T-helper 1 cell treated with Interleukin-12 subunit alpha and Interleukin-12 subunit beta and Interleukin-4 antibody, amounts not matched to agents 30 ng/mL and 1 ng/mL, for 36 hours (primary cell): ENCODE measurements around the gene PARVA. TPM values are rescaled to one million over a fixed set of nuclear protein-coding genes. Genes with fewer than 3 reads are reported as not detected.
"Not testable (repeated sequence)": the region's sequence is repeated elsewhere in the genome, so short reads cannot be mapped to it uniquely, and the experiment has no call there.

Experiments
- intact Hi-C: fragments of 100-400 bp; cut with micrococcal nuclease; formaldehyde crosslinking; loops from one replicate; pipeline ENCODE4 v1.15.1; 2024
- total RNA-seq: library from RNA; stranded (reverse); gene quantifications from 2 replicates; pipeline ENCODE4 v1.2.3, GENCODE V29; 2022

The PARVA gene
- total RNA-seq, 1 donor from 2014 or later, result 0.17 TPM

- intact Hi-C loops, result no loop called here
Measured at GRCh38 chr11:12496181-12497025, 119.0 kb downstream of the PARVA start.

- intact Hi-C loops, result no loop called here
Measured at GRCh38 chr11:12497431-12497830, 120.1 kb downstream of the PARVA start.

DNA sequence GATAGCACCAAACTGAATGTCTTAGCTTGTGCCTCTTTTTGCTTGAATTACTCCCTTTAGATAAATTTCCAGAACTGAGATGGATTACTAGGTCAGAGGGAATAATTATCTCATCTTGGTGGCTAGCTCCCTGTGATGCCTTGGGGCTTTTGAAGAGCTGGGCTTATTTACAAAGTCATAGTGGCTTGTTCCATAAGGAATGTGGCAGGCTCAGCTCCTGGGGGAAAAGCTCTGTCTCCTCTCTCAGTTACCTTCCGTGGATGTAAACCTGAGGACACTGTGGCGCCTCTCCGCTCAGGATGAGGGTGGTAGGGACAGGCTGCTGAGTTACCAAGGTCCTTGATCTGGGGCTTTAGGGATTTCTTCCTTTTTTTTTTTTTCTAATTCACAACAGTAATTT is 121.7 kb downstream of the PARVA start:
- intact Hi-C loops, result no loop called here

- intact Hi-C loops, result no loop called here
Measured at GRCh38 chr11:12502046-12502445, 124.7 kb downstream of the PARVA start.

- intact Hi-C loops, result no loop called here
Measured at GRCh38 chr11:12503039-12503484, 125.7 kb downstream of the PARVA start.

DNA sequence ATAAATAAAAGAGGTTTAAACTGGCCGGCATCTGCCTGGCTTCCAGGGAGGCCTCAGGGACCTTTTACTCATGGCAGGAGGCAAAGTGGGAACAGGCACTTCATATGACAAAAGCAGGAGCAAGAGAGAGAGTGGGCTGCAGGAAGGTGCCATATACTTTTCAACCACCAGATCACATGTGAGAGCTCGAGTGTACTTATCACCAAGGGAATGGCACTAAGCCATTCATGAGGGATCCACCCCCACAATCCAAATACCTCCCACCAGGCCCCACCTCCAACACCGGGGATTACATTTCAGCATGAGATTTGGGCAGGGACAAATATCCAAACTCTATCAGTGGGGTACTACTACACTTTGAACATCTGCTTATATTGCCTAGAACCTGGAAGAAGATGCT is 126.5 kb downstream of the PARVA start:
- intact Hi-C loops, result no loop called here

DNA sequence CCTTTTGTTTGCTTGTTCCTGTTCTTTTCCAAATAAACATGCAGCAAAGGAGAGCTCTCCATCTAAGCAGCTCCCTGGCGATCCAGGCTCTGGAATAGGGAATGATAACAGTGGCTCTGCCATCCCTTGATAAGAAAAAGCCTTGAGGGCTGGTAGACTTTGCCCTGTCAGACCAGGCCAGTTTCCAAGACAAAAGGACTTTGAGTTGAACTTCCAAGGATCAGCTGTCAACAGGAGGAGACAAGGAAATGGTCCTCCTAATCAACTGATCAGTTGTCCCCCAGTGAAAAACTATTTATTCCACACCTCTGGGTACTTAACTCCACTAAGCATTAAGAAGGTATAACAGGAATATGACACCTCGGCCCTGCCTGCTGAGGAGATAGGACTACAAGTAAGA is 127.8 kb downstream of the PARVA start:
- intact Hi-C loops, result no loop called here

- intact Hi-C loops, result no loop called here
Measured at GRCh38 chr11:12506404-12506921, 129.1 kb downstream of the PARVA start.

- intact Hi-C loops, result no loop called here
Measured at GRCh38 chr11:12507391-12507790, 130.0 kb downstream of the PARVA start.

GRCh38 chr11:12508151-12508751 is 130.9 kb downstream of the PARVA start:
- intact Hi-C loops, result no loop called here

DNA sequence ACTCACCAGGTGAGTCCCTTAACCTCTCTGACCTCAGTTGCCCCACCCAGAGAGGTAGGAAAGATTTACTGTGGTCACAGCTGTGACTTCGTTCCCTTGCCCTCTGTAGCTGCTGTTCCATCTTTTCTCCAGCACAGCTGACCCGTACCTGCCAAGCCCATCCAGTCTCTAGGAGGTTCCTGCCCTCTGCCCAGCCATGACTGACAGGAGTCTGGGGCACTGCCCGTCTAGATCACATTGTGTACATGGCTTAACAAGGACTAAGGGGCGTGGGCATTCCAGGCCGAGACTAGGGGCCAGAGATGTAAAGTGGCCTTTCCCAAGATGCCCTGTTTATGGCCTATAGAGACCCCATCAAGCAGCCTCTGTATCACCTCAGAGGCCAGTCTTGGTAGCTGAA is 132.0 kb downstream of the PARVA start:
- intact Hi-C loops, result no loop called here

GRCh38 chr11:12512132-12512531 is 134.8 kb downstream of the PARVA start:
- intact Hi-C loops, result no loop called here

- intact Hi-C loops, result no loop called here
Measured at GRCh38 chr11:12512826-12513395, 135.5 kb downstream of the PARVA start.

DNA sequence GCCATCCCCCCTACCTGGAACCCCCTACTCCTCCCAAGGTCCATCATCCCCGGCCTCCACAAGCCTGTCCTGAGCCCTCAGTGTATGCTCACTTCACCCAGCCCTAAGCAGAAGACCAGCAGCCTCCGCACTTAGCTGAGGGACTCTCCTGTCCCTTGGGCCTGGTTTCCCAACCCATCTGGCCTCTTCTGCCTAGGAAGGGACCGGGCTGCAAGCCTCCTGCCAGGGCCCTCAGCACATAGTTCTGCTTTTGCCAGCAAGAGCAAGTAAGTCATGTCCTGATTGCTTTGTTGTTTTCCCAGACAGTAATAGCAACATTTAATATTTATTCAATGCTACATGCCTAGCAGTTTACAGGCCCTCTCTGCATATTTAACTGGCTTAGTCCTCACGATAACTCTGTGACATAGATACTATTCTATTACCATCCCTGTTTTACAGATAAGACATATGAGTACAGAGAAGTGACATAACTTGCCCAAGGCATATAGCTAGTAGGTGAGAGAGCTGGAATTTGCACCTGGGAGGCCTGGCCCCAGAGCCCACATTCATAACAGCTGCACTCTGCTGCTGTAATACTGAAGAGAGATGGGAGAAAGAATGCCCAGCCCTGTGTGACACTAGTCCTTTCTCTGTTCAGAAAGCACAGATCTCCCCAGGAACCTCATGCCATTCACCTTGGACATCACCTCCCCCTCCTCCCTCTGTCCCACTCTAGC is 139.2 kb downstream of the PARVA start:
- intact Hi-C loops, result no loop called here

GRCh38 chr11:12517306-12517705 is 139.9 kb downstream of the PARVA start:
- intact Hi-C loops, result no loop called here

DNA sequence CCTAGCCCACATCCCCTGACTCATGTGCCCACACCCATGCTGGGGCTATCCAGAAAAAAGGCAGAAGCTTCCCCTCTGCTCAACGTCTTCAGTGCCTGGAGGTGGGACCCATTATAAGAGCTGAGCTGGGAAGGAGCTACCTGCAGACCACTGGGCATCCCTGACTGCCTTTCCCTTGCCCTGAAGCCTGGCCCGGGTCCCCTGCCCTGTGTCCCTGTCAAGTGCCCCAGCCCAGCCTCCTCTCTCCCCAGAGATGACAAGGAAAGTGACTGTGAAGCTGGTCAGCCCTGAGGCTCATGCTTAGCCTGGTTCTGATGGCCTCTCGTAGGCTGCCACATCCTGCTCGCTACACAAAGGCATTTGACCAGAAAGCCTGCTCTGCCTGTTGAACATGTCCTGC is 140.4 kb downstream of the PARVA start:
- intact Hi-C loops, result no loop called here

DNA sequence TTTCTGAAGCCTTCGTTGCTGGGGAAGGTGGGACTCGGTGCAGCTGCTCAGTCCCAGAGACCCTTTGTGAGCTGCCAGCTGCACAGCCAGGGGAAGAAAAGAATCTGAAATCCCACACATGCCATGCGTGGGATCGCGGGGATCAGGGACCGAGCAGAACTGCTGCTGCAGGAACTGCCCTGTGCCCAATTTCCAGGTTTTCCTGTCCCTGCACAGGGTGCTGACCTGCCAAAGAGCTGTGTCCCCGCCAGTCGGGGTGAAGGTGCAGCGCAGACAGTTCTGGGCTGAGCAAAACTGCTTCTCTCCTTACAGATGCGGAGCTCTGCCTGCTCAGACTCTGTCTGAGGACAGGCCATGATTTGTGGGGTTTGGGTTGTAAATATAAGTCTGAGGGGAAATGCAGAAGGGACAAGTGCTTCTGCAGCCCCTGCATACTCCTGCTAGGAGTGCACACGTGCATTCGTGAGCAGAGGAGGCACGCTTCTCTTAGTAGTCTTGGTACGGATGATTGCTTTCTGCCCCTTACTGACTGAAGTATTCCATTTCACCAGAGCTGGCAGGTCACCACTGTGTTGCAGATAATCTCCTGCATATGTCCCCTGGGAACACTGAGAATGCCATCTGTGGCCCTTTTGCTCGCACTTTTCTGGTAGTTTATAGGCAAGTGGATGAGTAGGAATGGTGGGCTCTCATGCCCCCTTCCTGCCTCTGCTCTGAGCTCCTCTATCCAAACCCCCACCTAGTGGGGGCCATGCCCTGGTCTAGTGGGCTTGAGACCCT is 141.4 kb downstream of the PARVA start:
- intact Hi-C loops, result no loop called here

- intact Hi-C loops, result no loop called here
Measured at GRCh38 chr11:12520054-12520453, 142.7 kb downstream of the PARVA start.

- intact Hi-C loops, result not testable (repeated sequence)
Measured at GRCh38 chr11:12520576-12520975, 143.2 kb downstream of the PARVA start.

DNA sequence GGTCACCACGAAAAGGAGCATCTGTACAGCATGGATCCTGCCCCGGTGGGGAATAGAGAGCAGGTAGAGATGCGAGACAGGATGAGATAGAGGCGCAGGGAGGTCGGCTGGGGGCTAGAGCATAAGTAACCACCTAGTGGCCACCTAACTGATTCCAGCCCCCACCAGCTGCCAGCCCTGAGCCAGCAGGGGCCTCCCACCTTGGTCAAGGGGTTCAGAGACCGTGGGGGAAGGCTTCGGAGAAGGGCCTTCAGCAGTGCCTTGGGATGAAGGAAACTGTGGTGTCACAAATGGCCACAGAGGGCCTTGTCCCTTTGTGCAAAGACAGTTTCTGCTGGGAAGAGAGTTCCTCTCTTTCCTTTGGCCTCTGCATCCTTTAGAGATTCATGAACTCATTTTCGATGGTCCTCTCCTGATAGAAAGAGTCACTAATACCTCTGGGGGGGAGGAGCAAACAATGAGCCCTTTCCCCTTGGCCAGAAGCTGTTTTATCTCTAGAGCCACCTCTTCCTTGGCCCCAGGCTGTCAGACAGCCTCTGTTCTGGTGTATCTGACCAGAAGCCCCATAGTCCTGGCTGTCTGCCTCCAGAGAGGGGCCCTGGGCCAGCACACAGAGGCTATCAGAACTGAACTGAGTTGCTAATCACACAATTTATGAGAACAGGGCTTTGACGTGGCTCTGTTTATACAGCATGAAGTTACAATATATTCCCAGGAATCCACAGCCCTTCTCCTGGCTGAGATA is 146.0 kb downstream of the PARVA start:
- intact Hi-C loops, result no loop called here
